Right lobe of liver (tissue), 6 donors: ENCODE measurements around the gene PLXNA2. TPM values are rescaled to one million over a fixed set of nuclear protein-coding genes. Genes with fewer than 3 reads are reported as not detected.
A peak's percentile ranks its signal among the peaks of the same experiment; 100 is the strongest.

Experiments used
- ATAC-seq, 4 donors: fragments of 200-7000 bp; cut with Tn5 transposase; one replicate each; pipeline ENCODE4 v1.9.1; 2020; ENCODE audit warnings: mild to moderate bottlenecking in 4 of 4, moderate library complexity in 4 of 4
- DNase-seq, 3 donors: peaks; one replicate each; pipeline ENCODE4 v3.0.0-alpha.2; 2020
- H3K27ac ChIP-seq, 3 donors: fragments of 200-600 bp; one replicate each; pipeline ENCODE4 v1.8.0; 2022
- H3K27me3 ChIP-seq, 2 donors: fragments of 200-600 bp; one replicate each; pipeline ENCODE4 v1.8.0; 2022
- H3K36me3 ChIP-seq, 4 donors: fragments of 200-600 bp; sonication (generic) in 1 of 4; one replicate each; pipeline versions ENCODE4 v1.5.1 to v1.8.0; 2017 to 2022; ENCODE audit warnings: control low read depth in 1 of 4
- H3K4me1 ChIP-seq, 4 donors: fragments of 200-600 bp; sonication (generic) in 1 of 4; one replicate each; pipeline versions ENCODE4 v1.5.1 to v1.8.0; 2017 to 2022; ENCODE audit warnings: control low read depth in 1 of 4
- H3K4me3 ChIP-seq, 3 donors: fragments of 200-600 bp; one replicate each; pipeline ENCODE4 v1.8.0; 2022
- H3K9me3 ChIP-seq, 4 donors: fragments of 200-600 bp; sonication (generic) in 1 of 4; one replicate each; pipeline versions ENCODE4 v1.5.1 to v1.8.0; 2017 to 2022; ENCODE audit warnings: control low read depth in 1 of 4
- POLR2A ChIP-seq: fragments of 450-650 bp; IDR thresholded peaks from one replicate; pipeline ENCODE4 v1.6.1; 2017; ENCODE audit warnings: antibody characterized with exemption, mild to moderate bottlenecking
- whole genome bisulfite sequencing: methylation state at CpG from one replicate; pipeline ENCODE4 v1.1.6; 2018; ENCODE audit warnings: low coverage, low lambda C conversion rate; ENCODE audit not compliant: insufficient coverage; ENCODE audit errors: missing lambda C conversion rate; 5-methylcytosine and 5-hydroxymethylcytosine counted together
- intact Hi-C, 2 donors: fragments of 100-400 bp; cut with DNase I; formaldehyde crosslinking; loops; one replicate each; pipeline versions ENCODE4 v1.11.2 to v1.14.1; 2022
- total RNA-seq, 6 experiments: library from RNA; depleted of rRNA in 2 of 6; stranded (reverse); fragments of >200 nt in 2 of 6; fragmentation: NEBNext Ultra II Directional in 3 of 6; extraction: Animal tissue kit (Norgen Biotek cat#: 25700) in 3 of 6; gene quantifications; one replicate each; pipeline versions ENCODE4 v1.1.0 to v1.2.4, GENCODE V29; 2016 to 2023
- TF ChIP-seq, protein P1 (sequence below), 4 donors: fragments of 200-600 bp in 3 of 4; fragments of 450-650 bp in 1 of 4; IDR thresholded peaks; one replicate each; pipeline versions ENCODE4 v1.5.1 to v1.8.0; 2016 to 2022; ENCODE audit warnings: antibody characterized with exemption in 4 of 4, mild to moderate bottlenecking in 2 of 4
- donor health status: DM: no; HTN: yes; CAD: no.
- donor health status: DM: no; HTN: no; CAD: no.
- donor health status: DM: no; HTN: no; CAD: no.
- donor health status: DM: no; HTN: yes; CAD: no.
- donor health status: DM: no; HTN: yes; CAD: no.

The PLXNA2 gene
- total RNA-seq, 6 experiments from 2014 or later = 5.6 to 20.8 (median 9.3) TPM

- no peaks in the 10 kb centered on the region for H3K4me1 ChIP-seq
- no peak overlapping the region for H3K4me3 ChIP-seq
- WGBS = 73% methylated on average over 1 of the region's 1 CpG
- DNase-seq (no peak), ATAC-seq (no peak)
- H3K27ac ChIP-seq = no peak overlapping the region
- H3K36me3 ChIP-seq = no peaks in the 10 kb centered on the region
- TF ChIP-seq, protein P1, sequence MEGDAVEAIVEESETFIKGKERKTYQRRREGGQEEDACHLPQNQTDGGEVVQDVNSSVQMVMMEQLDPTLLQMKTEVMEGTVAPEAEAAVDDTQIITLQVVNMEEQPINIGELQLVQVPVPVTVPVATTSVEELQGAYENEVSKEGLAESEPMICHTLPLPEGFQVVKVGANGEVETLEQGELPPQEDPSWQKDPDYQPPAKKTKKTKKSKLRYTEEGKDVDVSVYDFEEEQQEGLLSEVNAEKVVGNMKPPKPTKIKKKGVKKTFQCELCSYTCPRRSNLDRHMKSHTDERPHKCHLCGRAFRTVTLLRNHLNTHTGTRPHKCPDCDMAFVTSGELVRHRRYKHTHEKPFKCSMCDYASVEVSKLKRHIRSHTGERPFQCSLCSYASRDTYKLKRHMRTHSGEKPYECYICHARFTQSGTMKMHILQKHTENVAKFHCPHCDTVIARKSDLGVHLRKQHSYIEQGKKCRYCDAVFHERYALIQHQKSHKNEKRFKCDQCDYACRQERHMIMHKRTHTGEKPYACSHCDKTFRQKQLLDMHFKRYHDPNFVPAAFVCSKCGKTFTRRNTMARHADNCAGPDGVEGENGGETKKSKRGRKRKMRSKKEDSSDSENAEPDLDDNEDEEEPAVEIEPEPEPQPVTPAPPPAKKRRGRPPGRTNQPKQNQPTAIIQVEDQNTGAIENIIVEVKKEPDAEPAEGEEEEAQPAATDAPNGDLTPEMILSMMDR (IDR thresholded peaks at IDR 0.05) = no peak
- no peak for TF ChIP-seq POLR2A
- intact Hi-C loops = no loop called here
- H3K27me3 ChIP-seq = no peaks in the 10 kb centered on the region
- H3K9me3 ChIP-seq = no peaks in the 10 kb centered on the region
Measured at GRCh38 chr1:208066583-208066982, 177.6 kb downstream of the PLXNA2 start.

- intact Hi-C loops = no loop called here
- Histone ChIP-seq H3K27ac (no peak overlapping the region), H3K27me3 (no peaks in the 10 kb centered on the region), H3K4me1 (no peaks in the 10 kb centered on the region), H3K9me3 (no peaks in the 10 kb centered on the region), H3K4me3 (no peak overlapping the region), H3K36me3 (no peaks in the 10 kb centered on the region)
- peak in 3 of 4 donors; percentile 44 to 62 (median 60) for ATAC-seq
- TF ChIP-seq, protein P1 (IDR thresholded peaks at IDR 0.05) = no peak
- no peak for TF ChIP-seq POLR2A
- DNase-seq = no peak
Measured at GRCh38 chr1:208065862-208066261, 178.3 kb downstream of the PLXNA2 start.

DNA sequence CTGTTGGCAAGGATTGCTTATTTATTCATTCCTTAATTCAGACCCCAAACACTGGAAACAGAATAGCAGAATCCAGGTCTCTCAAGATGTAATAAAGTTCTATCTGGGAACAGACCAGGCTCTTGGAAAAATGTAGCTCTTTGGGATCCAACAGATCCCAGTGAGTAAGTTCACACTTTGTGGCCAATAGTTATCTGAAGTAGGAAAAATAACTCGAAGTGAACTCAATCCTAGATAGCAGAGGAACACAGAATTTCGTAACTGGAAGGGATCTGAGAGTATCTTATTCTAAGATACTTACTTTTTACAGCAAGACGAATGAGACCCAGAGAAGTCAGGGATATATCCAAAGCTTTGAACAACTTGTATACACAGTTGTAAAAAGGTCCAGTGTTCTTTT lies 182.6 kb downstream of the PLXNA2 start:
- intact Hi-C loops = no loop called here
- ATAC-seq (no peak), DNase-seq (no peak)
- WGBS = 58% methylated on average over 3 of the region's 3 CpGs
- Histone ChIP-seq H3K36me3 (no peaks in the 10 kb centered on the region), H3K4me3 (no peak overlapping the region), H3K9me3 (no peaks in the 10 kb centered on the region), H3K27ac (no peak overlapping the region), H3K27me3 (no peaks in the 10 kb centered on the region), H3K4me1 (peaks cover 0 to 14% (median 9%) of the 10 kb centered on the region in 4 donors)
- TF ChIP-seq, protein P1 (IDR thresholded peaks at IDR 0.05) = no peak
- no peak for TF ChIP-seq POLR2A

- Histone ChIP-seq H3K27me3 (no peaks in the 10 kb centered on the region), H3K27ac (no peak overlapping the region), H3K9me3 (no peaks in the 10 kb centered on the region), H3K36me3 (no peaks in the 10 kb centered on the region), H3K4me1 (peaks cover 0 to 14% (median 9%) of the 10 kb centered on the region in 4 donors), H3K4me3 (no peak overlapping the region)
- ATAC-seq (no peak), DNase-seq (no peak)
- 92% methylated on average over 4 of the region's 4 CpGs for WGBS
- intact Hi-C loops = no loop called here
- TF ChIP-seq, protein P1 (IDR thresholded peaks at IDR 0.05) = no peak
- no peak for TF ChIP-seq POLR2A
Measured at GRCh38 chr1:208061118-208061517, 183.1 kb downstream of the PLXNA2 start.
